ENCODE results near the gene DNTT.

DNTT gene

DNA sequence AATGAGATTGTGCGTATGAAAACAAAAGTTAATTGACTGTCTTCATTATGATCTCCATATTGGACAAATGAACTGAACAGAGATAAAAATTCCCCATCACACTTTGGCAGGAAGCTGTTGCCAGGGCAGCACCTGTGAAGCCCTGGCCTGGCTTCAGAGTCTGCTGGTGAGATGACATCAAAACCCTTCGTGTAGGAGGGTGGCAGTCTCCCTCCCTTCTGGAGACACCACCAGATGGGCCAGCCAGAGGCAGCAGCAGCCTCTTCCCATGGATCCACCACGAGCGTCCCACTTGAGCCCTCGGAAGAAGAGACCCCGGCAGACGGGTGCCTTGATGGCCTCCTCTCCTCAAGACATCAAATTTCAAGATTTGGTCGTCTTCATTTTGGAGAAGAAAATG is at the start of gene DNTT:
Gene DNTT, plus strand, starts transcription at position 205 of the 400 bp plus-strand sequence. Its CDS starts 64 bp downstream, at position 269.
- DNase-seq (ENCODE audit: low spot score), result no peak

DNA sequence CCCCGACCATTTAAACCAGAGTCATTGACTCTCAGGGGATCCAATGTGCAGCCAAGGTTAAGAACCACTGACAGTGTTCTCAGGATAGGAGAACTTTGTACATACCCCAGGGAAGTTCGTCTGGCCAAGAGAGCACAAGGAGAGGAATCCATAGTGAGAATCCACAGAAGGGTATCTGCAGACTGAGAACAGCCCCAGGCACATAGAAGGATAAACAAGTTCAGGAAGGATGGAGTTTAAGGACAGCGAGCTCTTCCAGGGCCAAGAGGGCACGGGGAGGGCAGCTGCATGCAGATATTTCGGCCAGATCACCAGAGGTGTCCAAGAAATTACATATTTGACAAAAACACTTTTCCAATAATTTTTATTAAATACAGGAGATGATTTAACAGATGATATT is 49.3 kb upstream of the DNTT start:
- DNase-seq (ENCODE audit: low spot score), result no peak

DNA sequence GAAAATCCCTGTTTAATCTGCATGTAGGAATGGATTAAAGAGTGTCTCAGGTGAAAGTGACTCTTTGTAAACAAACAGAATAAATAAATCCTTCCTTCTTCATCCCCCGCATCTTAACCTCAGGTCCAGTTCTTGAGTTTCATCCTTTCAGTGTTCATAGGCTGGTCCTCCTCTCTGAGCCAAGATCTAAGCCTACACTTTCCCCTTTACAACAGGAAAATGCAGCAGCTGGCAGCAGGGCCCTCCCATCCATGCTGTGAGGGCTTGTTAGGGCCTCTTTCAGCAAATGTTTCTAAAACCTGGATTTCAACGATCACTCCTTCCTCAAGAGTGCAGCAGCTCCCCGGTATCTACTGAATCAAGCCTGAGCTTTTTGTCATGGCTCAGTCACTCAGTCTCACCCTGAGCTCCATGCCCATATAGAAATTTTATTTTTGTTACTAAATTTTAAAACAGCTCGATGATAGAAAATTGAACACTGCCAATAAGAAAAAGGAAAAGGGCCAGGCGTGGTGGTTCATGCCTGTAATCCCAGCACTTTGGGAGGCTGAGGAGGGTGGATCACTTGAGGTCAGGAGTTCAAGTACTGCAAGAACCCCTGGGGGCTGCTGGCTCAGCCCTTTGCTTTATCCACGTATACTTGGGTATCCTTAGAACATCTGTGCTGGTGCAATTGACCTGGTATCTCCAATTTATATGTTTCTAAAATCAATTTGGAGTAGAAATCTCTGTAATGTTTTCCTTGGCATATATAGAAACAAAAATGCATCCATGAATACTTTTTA is 48.5 kb upstream of the DNTT start:
- no peak for DNase-seq (ENCODE audit: low spot score)

DNA sequence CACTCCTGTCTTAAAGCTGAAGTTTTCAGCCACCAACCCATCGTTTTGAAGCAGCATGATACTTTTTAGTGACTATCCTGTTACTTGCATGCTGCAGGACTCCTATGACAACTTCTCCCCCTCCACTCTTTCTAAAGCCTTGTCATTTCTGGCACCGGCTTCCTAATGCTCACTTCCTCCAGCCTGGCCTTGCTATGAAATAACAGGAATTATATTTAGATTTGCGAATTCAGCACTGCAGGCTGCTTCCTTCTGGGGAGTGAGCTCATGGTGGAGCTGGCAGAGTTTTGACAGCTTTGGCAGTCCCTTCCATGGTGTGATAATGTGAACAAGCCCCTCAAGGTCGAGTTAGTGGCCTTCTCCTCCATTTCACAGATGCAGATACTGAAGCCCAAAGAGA is 46.3 kb upstream of the DNTT start:
- no peak for DNase-seq (ENCODE audit: low spot score)

DNA sequence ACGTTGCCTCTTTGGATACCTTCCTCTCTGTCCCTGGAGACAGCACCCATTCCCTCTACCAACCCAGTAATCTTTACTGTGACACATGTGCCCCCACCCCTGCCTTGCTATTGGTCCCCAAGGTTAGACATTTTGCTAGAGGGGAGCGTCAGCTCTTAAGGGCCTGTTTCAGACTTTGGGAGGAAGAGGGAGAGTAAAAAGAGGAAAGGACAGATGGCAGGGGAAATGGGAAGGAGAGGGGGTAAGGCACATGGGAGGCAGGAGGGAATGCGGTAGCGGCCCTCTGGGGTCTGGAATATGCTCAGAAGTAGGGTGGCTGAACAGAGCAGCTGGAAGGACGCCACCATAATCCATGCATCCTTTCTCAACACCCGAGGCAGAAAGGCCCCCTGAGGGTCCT is 45.1 kb upstream of the DNTT start:
- DNase-seq (ENCODE audit: low spot score), result no peak

DNA sequence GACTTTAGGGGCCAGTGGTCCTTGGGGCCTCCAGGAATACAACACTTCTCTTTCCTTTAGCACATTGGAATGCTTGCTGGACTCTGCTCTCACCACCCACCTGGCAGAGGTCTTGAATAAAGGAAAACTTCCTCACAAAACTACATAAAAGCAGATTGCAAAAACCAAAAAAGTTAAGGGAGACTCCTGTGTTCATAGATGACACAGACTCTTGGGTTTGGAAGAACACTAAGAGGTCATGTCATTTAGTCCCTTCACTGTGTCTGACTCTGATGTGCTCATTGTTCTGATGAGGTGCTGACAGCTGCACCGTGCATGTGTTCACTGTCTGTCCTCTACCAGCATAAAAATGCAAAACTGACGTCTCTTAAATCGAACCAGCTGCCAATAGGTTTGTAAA is 44.2 kb upstream of the DNTT start:
- DNase-seq (ENCODE audit: low spot score), result no peak

DNA sequence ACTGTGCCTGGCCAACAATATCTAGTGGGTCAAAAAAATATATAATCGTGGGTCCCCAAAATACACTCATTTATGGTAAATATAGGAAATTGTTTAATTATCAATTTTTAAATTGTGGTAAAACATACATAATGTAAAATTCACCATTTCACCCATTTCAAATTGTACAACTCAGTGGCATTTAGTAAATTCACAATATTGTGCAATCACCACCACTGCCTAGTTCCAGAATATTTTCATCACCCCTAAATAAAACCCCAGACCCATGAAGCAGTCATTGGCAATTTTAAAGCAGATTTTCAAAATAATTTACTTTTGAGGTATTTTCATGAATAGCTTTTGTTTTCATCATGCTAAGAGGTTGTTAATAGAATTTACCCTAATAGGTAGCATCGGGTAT is 43.1 kb upstream of the DNTT start:
- no peak for DNase-seq (ENCODE audit: low spot score)

DNA sequence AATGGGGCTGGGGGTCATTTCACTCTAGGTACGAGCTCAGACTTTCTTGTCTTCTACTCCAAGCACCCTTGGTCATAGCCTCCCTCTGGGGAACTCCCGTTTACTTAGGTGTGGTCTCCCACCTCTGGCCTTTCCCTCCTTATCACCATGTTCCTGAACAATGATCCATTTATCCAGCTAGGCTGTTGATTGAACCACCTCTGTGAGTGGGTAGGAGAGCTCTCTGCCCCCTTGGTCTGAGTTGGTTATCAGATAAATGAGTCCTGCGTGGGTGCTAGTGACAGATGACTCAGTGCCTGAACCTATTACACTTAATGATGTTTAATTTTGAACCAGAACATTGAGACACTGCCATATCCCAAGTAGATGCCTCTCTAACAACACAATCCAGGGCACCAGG is 42.3 kb upstream of the DNTT start:
- no peak for DNase-seq (ENCODE audit: low spot score)

DNA sequence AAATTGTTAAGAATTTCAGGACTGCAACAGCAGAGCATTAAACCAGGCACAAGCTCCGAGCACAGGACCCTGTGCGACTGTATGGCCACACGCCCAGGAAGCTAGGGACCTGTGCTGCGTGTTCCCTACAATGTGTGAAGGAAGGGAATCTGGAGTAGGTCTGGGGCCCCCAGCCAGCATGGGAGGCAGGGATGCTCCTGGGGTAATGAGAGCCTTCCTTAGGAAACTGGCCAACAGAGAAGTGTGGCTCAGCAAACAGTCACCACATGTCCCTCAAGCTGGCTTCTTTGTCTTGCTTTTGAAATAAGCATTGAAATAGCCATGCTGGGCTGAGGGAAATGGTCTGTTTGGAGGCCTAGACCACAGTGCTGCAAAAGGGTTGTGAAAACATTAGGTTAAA is 41.1 kb upstream of the DNTT start:
- DNase-seq (ENCODE audit: low spot score), result no peak

DNA sequence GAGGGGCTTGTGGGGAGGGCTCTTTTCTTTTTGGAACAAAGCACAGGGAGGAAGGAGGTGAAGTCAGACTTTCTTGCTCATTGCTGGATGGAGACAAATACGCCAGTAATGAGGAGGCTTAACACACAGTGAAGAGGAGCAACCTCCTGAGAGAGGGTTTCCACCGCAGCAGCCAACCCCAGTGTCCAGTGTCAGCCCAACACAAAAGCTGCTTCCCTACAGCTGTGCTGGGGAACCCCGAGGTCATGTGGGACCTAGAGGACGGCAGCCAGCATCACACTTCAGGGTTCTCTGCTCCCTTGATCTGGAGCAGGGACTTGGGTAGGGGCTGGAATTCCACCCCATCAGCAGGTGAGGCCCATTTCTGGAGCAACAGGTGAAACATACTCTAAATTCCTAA is 40.6 kb upstream of the DNTT start:
- no peak for DNase-seq (ENCODE audit: low spot score)

DNA sequence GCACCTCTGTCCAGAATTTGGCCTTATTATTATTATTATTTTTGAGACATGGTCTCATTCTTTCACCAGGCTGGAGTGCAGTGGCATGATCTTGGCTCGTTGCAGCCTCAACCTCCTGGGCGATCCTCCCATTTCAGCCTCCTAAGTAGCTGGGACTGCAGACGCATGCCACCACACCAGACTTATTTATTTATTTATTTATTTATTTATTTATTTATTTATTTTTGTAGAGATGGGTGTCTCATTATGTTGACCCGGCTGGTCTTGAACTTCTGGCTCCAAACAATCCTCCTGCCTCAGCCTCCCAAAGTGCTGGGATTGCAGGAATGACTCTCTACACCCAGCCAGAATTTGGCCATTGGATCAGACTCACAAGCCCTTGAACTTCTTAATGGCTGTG is 39.3 kb upstream of the DNTT start:
- DNase-seq (ENCODE audit: low spot score), result no peak

DNA sequence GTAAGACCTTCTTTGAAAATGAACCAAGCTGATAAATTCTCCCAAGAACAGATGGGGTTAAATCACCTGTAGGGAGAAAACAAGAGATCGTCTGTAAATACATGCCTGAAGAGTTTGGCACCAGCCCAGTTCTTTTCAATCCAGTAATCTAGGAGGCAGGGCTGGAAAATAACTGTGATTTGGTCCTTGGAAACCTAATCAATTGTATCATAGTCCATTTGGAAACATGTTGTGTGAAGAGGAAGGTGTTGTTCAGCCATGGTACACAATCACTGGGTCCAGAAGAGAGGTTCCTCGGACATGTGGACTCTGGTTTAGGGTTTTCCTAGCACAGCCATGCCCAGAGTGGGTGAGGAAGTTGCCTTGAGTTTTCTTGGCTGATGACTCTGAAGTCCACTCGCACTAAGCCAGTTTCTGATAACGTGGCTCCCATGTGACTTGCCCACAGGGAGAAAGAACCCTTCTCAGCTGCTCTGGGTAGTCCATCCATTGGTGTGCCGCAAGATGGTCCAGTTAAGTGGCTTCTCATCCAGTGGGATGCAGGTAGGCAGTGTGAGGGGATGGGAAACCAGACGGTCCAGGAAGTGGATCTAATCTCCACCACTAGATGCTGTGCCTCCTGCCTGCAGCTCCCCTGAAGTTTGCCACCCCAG is 38.0 kb upstream of the DNTT start:
- no peak for DNase-seq (ENCODE audit: low spot score)

DNA sequence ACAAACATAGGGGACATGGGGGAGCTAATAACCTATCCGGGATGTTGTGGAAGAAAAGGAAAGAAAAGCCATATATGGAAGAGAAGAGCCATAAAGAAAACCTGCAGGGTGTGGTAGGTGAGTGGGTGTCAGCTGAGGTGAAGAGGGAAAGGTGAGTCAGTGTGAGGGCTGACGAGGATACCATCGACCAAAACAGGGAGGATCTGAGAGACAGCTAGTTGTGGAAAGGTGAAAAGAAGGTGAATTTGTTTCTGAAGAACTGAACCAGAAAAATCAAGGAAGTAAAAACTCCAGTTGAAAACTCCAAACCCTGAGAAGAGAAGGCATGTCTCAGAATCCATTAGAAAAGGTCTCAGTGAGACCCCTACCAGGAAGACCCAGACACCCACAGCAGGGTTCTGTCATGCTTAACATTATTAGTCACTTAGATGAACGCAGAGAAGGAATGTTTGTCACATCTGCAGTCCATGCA is 37.0 kb upstream of the DNTT start:
- DNase-seq (ENCODE audit: low spot score), result no peak

DNA sequence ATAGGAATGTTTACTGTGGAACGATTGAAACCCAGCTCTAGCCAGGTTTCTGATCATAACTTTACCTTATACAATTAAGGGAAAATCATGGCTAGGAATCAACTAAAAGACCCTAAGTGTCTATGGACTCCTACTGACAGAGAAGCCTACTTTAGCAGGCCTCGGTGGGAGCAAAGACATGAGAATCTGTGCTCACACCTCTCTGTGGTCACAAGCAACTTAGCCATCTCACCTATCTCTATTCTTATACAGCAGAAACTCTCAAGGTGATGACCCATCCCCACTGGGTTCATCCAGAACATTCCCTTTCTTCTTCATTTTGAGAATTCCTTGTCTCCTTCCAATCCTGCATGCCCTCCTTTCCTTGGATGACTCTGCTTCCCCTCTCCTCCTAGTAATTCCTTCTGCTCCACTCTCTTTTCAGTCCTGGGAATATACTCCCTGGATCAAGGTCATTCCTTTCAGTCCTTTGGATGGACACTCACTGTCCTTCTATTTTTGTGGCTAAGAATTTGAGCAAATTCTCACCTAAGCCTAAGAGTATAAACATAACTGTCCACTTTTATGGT is 35.8 kb upstream of the DNTT start:
- DNase-seq (ENCODE audit: low spot score), result no peak

DNA sequence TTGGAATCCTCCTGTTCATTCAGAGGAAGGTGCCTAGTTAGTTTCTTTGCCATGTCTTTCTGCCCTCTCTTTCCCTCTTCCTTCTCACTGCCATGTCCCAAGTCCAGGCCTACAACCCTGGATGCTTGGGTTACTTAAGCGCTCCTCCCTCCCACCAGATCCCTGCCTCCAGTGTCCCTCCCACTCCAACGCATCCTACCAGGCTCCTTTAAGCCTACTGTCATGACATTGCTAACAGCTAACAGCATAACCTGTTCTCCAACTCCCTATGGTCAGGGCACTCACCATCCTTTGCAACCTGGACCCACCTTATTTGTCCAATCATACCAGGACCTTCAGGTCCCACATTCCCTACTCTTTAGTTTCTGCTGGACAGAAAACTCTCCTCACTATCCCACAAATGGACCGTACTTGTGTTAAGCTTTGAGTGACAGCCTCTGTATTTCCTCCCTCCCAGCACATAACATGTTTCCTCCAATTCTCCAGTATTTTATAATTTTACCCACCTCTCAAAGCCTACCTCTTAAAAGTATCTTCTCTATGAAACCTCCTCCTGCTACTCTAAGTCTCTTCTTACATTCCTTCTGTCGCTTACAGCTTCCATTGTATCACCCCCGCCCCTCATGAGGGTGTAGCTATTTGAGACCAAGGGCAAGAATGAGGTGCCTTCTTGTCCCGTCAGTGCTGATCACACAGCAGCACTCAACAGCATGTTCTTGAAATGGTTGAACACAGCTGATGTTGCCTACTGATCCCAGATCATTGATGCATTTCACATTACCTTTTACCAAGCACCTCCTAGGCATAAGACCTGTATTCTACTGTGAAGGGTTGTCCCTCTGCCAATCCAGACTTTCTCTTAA is 34.6 kb upstream of the DNTT start:
- DNase-seq (ENCODE audit: low spot score), result no peak

DNA sequence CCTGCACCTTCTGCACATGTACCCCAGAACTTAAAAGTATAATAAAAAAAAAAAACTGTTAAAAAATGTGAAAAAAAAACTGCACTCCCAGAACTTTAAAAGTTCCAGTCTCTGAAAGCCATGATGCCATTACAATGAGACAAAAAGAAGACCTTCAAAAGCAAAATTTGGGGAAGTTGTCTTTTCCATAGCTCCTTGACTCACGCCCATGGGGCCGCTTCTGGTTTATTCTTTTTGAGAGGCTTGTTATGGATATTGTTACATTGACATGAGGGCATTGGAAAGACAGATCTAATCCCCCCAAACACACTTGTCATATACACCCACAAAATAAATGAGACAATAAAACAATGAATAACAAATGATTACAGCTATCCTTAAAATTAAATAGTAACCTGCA is 33.7 kb upstream of the DNTT start:
- no peak for DNase-seq (ENCODE audit: low spot score)

DNA sequence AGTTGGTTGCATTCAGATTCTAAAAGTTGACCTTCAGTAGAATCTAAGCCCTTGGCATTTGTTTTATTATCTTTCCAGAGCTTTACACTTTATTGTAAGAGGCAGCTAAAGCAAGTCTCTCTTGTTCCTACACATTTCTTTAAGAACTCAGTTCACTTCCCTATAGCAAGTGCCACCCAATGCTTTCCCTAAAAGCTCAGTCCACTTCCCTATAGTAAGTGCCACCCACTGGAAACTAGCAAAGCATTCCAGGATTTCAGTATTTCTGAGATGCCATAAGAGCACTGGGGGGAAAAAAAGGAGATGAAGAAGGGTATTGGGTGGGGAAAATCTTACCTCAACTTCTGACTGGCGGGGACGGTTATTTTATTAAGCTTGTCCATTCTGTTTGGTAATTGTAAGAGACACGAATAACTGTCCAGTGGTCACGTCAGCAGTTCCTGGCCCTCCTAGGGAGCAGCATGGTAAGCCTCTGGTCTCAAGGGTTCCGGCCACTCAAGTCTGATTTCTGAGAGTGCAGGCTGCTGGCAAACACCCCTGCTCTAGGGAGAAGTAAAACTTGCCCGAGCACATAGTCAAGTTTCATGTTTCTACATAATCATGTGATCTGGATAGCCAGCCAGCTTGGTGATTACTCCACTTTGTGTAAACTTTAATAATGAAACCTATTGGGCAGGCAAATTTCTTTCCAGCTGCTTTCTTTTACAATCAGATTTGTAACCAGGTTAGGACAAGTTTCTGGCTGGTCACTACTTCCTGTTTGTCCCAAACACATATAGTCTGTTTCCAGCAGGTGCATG is 33.0 kb upstream of the DNTT start, which contains the start of gene BLNK:
Gene BLNK, minus strand, starts transcription at position 554 of the 800 bp plus-strand sequence. Its CDS starts 171 bp downstream, at position 383.
- no peak for DNase-seq (ENCODE audit: low spot score)

DNA sequence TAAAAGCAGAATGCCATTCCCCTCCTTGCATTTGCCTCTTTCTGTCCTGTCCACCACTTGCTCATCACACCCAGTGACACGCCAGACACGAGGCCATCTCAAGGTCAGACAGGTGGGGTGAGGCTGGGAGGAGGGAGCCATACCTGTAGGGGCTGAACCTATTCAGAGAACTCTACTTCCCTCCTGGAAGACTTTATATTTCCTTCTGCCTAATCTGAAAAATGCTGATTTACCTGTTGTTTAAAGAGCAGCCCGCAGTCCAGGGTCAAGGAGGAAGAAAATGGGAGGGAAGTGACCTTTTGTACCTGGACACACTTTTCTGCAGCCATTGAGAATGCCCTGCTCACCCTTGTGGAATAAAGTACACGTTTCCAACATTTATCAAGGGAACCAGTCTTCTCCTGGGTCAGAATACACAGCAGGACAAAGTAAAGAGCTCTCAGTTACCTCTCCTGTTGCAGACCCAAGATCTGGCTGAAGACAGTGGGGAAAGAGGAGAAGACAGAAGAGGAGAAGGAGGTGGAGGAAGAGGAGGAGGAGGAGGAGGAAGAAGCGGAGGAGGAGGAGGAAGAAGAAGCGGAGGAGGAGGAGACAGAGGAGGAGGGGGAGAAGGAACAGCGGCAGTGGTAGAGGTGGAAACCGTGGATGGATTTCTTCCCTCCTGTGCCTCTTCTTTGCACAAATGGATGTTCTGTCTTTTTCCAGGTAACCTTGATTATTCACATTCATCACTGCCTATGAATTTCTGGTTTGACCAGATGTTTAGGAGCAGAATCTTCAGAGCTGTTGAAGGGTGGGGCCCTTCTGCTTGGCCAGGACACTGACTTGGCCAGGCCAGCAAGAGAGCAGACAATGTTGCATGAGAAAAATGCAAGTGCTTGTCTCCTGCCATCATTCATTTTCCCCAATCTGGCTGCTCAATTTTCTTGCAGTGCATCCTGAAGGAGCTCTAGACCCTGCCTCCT is 31.6 kb upstream of the DNTT start:
- DNase-seq (ENCODE audit: low spot score), result no peak

DNA sequence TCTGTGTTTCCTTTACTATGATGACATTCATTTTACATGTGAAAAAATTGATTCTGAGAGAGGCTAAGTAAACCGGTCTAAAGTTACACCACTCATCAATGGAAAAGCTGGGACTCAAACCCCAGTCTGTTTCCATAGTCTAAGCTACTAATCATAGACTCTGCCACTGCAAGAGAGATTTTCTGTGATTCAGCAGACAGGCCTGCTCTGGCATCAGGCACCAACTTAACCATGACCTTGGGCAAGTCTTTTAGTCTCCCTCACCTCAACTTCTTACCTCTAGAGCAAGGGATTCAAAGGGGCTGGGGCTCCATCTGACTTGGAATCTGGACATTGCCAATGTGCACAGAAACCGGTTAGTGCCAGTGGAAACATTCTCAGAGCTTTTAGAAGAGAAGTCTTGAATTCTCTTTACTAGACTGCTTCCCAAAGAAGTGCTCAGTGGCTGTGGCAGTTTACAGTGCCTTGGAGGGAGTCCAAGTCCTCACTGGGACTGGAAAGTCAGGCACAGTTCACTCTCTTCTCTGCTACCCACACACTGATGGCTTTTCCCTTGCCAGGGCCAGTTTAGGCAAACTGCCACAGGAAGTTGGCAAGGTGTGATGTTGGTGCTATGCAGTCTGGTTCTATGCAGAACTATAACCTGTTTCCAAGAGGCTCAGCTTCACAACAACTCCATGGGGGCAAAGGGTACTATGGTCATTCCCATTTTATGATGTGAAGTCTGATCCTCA is 28.4 kb upstream of the DNTT start:
- DNase-seq (ENCODE audit: low spot score), result no peak

DNA sequence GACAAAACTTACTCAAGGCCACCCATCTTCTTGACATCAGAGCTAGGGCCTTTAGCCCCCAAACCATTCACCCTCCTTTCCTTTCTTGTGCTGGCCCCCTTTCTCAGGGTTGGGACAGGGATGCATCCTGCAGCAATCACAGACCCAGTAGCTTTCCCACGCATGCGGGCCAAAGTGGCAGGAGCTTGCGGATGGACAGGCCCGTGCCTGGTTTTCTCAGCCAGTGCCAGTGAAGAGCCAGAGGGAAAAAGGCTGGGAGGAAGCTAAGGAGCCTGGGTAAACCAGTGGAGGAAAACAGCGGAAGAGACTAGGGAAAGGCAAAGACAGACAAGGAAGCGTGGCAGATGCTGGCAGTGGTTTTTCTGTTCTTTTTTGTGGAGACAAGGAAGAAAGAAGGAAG is 27.8 kb upstream of the DNTT start:
- DNase-seq (ENCODE audit: low spot score), result no peak

Measured in HuH-7.5 (cell line).